NOMO-1 treated with dmso at 0.1 percent for 144 hours (cell line): Measurements from ENCODE around the gene DPP4.

Experiments used
- DNase-seq: peaks from one replicate; lab custom pipeline; 2025; ENCODE audit not compliant: unreplicated experiment; lab: John Stamatoyannopoulos, UW

DPP4 gene

GRCh38 chr2:162073888-162074631, at the start of gene DPP4:
Gene DPP4 (minus strand): TSS chr2:162074215. CDS start chr2:162073981, 234 bp downstream.
- DNase-seq, result peak; percentile 2

DNA sequence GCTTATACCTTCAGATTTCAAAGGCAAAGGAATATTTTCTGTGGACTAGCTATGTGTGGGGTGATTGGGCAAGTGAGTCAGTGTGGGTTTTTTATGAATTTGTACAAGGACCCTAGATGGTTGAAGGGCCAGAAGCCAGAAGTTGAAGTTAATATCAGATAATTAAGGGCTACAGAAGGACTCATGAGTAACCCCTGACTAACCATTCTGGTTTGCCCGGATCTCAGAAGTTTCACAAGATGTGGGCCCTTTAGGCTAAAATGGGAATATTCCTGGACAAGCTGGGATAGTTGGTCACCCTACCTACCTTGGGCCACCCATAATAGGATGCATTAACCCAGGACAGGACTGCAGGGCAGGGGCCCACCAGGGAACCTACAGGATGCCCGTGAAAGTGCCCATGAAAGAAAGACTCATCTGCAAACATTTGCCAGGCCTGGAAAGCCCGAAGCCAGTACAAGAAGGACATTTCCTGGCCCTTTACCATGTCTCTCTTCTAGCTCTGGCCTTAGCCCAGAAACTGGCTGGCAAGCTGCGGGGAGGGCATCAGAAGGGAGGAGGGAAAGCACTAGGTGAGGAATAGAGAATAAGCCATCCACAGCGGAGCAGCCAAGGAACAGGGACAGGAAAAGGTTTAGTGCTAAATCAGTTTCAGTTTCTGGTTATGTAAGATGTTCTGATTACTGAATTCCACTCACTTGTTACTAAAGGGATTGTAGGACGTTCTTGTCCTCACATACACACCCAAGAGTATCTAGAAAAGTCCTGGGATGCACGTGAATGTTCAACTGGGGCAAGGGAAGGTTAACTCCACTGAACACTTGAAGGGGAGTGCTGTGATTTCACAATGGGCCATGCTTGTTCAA, 44.4 kb upstream of the DPP4 start:
- DNase-seq, result no peak

DNA sequence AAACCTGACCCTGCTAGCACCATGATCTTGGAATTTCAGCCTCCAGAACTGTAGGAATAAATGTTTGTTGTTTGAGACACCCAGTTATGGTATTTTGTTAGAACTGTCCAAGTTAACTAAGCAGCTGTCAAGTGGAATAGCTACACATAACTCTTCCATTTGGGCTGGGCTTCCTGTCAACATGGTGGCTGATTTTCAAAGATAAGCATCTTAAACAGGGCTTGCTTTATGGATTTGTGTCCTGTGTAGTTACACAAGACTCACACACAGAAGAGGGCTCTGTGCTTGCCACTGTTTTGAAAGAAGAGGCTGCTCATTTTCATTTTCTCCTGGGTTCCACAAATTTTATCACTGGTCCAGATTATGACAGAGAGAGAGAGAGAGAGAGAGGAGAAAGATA, 42.3 kb upstream of the DPP4 start:
- no peak for DNase-seq

DNA sequence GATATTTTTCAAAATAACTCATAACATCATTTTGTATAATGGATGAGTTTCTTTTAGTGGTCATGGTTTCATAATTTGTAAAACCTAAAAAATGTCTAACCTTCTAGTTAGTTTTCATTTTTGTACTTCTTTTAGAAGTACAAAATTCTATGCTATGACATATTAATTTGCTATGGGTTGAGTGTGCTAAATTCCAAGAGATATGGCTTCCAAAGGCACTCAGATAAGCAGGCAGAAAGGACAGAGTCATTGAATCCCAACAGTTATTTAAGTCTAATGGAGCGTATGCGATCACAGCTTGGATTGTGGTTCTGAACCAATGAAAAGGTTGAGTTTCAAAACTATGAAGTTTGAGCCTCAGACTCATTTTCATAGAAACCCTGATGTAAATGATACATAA, 41.1 kb upstream of the DPP4 start:
- no peak for DNase-seq

DNA sequence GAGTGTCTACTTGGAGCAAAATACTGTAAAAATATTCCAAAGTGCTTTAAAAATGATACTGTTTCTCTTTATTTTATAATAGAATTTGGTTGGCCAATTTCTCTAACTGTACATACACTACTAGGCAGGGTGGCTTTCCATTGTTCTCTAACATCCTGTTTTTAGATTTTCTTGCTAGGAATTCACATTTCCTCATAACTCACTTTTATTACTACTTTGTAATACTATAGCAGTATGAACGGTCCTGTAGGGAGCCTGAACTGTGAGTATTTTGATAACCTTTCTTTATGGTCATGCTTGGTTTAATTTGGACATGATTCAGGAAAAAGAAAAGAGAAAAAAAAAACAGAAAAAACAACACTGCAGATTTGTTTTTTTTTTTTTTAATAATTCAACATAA, 40.3 kb upstream of the DPP4 start:
- DNase-seq, result no peak

DNA sequence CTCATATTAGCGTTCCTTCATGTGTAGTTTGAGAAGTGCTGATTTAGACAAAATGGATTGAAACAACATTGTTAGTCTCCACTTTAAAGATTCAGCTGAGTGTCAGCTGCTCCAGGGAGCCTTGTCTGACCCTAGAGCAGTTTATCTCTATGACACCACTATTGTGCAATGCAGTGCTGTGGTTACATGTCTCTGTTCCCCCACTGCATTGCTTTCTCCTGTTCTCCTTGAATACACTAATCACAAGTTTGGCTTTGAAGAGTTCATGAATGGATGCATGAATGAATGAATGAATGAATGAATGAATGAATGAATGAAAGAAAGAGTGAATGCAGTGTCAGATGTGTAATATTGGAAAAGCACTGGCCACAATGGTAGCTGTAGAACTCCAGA, 39.8 kb upstream of the DPP4 start:
- DNase-seq, result peak; percentile 31

GRCh38 chr2:162113088-162113775, 39.2 kb upstream of the DPP4 start:
- DNase-seq, result no peak

- peak; percentile 3 for DNase-seq
Measured at GRCh38 chr2:162111958-162112850, 38.2 kb upstream of the DPP4 start.

DNA sequence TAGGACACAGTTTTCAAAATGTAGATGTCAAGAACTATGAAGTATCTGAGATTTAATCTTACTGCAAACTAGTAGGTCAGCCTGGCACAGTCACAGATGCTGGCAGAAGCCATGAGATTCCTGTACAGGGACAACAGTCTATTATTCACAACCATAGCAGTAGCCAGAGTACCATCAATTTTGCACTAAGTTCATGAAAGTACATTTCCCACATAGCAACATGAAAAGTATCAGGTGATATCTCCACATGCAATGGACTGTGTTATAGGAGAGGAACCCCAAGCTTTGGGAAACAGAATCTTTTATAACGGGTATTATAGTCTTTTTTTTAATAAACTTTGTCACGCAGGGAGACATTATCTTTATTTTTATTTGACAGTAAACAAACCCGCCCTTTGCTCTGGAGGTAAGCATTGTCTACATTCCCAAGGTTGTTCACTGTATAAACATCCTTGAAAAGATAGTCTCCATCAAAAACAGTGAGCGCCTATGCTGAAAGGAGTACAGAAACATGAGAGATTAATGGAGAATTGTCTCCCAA, 33.4 kb upstream of the DPP4 start:
- no peak for DNase-seq

- no peak for DNase-seq
Measured at GRCh38 chr2:162106746-162107145, 32.7 kb upstream of the DPP4 start.

DNA sequence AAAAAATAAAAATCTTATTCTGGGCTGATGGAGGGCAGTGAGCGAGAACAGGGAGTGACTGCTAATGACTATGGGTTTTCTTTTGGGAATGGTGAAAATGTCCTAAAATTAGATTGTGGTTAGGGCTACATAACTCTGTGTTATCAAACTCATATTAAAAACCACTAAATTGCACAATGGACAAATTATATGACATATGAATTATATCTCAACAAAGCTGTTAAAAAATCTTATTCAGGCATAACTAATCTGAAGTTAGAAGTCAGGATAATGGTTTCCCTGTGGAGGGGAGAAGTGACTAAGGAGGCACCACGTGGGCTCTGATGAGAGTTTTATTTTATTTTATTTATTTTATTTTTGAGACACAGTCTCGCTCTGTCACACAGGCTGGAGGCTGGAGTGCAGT, 32.1 kb upstream of the DPP4 start:
- no peak for DNase-seq

GRCh38 chr2:162103443-162104009, 29.5 kb upstream of the DPP4 start:
- DNase-seq, result no peak

DNA sequence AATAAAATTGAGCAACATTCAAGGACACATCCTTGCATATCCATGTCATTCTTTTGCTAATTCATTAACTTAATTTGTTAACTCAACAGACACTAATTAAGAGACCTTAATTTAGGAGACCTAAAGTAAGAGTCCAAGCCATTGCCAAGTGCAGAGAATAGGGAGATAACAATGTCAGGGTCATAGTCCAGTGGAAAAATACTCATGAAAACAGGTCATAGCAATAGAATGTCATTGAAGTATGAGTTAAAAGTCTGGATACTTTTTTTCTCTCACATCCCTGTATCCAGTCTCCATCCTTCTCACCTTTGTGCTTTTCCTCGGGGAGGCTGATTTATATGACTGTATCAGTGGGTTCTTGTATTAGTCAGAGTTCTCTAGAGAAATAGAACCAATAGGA, 26.6 kb upstream of the DPP4 start:
- no peak for DNase-seq

DNA sequence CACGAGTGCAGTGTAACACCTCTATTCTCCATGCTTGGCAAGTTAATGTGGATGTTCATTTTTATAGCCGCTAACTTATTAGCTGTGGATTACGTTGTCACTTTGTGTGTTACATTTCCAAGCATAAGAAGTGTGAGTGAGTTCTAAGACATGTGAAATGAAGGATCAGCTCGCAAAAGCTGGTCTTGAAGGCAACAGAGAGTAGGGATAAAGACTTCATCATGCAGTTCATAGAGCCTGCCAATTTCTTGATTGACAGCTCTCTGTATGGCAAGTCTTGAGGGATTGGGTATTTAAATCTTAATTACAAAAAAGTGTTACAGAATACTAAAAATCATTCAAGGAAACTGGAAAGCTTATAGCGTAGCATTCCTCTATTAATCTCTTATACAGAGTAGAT, 25.8 kb upstream of the DPP4 start:
- DNase-seq, result no peak

DNA sequence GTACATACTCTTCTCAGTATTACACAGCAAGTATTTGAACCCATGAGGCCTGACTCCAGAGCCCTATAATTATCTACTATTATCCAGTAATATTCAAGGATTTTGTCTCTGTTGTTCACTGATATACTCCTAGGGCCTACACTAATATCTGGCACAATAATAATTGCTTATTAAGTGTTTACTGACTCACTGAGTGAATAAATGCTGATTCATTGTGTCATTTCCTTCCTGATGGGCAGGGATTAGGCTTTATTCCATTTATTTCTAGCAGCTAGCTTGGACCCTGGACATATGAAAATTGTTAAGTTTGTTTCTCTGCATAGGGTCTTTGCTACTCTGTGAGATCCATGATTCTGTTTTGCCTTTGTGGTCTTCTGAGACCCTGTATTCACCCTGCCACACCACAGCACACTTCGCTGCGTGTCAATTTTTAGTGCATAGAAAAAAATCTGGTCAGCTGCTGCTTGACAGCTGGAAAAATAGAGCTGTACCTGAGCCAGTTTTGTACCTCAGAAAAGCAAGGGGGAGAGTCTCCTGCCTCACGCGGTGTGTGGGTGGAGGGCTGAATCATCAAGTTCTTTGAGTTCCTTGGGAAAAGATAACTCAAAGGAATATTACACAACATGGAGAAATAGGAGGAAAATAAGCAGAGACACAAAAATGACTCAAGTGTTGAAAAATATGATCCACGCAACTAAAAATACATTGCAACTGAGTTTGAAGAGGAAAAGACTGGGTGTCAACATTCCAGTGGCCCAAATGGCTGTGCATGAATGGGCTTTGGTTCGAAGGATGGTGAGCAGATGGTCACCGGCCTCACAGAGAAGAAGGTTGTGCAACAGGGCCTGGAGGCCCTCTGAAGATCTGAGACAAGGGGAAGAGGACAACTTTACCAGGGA, 18.9 kb upstream of the DPP4 start:
- no peak for DNase-seq

DNA sequence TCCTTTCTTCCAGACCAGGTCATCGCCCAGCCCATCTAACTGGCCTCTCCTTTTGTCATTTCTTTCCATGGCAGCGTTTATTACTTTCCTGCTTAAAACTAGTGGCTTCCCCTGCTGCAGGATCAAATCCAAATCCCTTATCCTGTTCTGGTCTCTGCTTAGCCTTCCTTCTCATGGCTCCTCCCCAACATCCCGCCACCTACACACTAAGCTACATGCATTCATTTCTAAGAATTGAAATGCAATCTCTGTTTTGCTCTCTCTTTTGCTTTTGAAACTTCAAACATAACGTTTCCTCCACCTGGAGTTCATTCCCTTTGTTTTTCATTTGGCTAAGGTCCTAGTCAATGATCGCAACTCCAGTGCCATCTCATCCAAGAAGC, 18.0 kb upstream of the DPP4 start:
- no peak for DNase-seq

- DNase-seq, result no peak
Measured at GRCh38 chr2:162091325-162092007, 17.5 kb upstream of the DPP4 start.

DNA sequence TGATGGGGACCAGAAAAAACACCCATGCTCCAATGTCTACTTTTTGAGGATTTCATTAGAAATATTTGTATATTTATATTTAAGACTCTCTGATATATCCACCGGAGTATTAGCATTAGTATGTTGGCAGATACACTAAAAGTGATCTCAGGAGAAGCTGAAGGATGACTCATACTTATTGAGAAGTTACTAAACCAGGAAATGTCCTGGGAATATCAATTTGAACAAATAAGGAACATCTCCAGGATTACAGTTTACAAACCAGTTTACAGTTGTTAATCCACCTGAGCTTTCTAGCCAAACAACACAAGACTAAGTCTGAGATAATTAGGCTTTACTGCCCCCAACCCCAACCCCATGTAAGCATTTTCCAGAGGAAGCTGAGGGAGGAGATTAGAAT, 16.1 kb upstream of the DPP4 start:
- DNase-seq, result no peak

- DNase-seq, result no peak
Measured at GRCh38 chr2:162086904-162087303, 12.9 kb upstream of the DPP4 start.
